K562 (cell line): ENCODE data around the gene PRSS8. TPM values are rescaled to one million over a fixed set of nuclear protein-coding genes. Genes with fewer than 3 reads are reported as not detected.

ENCODE experiments used
- CHD1 ChIP-seq: fragments of 200-600 bp; sonication (generic); IDR thresholded peaks from one replicate; pipeline ENCODE4 v1.6.1; 2012; ENCODE audit warnings: mild to moderate bottlenecking, moderate library complexity, low read length, inconsistent platforms
- HDGF ChIP-seq: fragments of 450-650 bp; IDR thresholded peaks from 2 replicates; pipeline ENCODE4 v1.6.1; 2016
- IFI16 ChIP-seq: fragments of 250-450 bp; sonication (Bioruptor Pico); IDR thresholded peaks from 2 replicates; pipeline ENCODE4 v2.1.2; 2022; ENCODE audit warnings: mild to moderate bottlenecking, inconsistent platforms
- KLF13 ChIP-seq: fragments of 450-650 bp; IDR thresholded peaks from 2 replicates; pipeline ENCODE4 v1.6.1; 2016; ENCODE audit warnings: missing genetic modification characterization, low read depth, mild to moderate bottlenecking, missing compliant biosample characterization, moderate library complexity, borderline replicate concordance
- RBFOX2 ChIP-seq: fragments of 200-400 bp; formaldehyde crosslinking; IDR thresholded peaks from 2 replicates; pipeline ENCODE4 v1.6.1; 2017; ENCODE audit warnings: low read depth, mild to moderate bottlenecking, low read length, moderate library complexity
- SRSF1 ChIP-seq: fragments of 200-400 bp; formaldehyde crosslinking; IDR thresholded peaks from 2 replicates; pipeline ENCODE4 v1.6.1; 2017; ENCODE audit warnings: mild to moderate bottlenecking, low read depth, low read length, moderate library complexity
- ZBTB8A ChIP-seq: fragments of 450-650 bp; IDR thresholded peaks from 2 replicates; pipeline ENCODE4 v1.6.1; 2018; ENCODE audit warnings: mild to moderate bottlenecking, moderate library complexity; ENCODE audit not compliant: partially characterized antibody
- ZNF253 ChIP-seq: fragments of 250-450 bp; sonication (Bioruptor Pico); conservative IDR thresholded peaks from 2 replicates; pipeline ENCODE4 v1.6.1; 2021; ENCODE audit warnings: mild to moderate bottlenecking
- ZNF282 ChIP-seq: sonication (generic); formaldehyde crosslinking; IDR thresholded peaks from 2 replicates; pipeline ENCODE4 v1.8.1; 2023; ENCODE audit warnings: missing genetic modification reagents
- ZNF354B ChIP-seq: fragments of 250-450 bp; sonication (Bioruptor Pico); IDR thresholded peaks from 2 replicates; pipeline ENCODE4 v1.4.0; 2020
- ZNF77 ChIP-seq: fragments of 250-450 bp; sonication (Bioruptor Pico); IDR thresholded peaks from 2 replicates; pipeline ENCODE4 v1.5.0; 2020
- polyA plus RNA-seq, 8 experiments: library from polyadenylated mRNA; depleted of rRNA in 4 of 8; stranded (reverse) in 5 of 8; unstranded in 3 of 8; fragments of >200 nt; fragmentation: Nextera tagmentation in 2 of 8; fragmentation: Illumina TruSeq in 1 of 8; extraction: Ambion mirVana in 2 of 8; extraction: Trizol in 1 of 8; gene quantifications; 2 replicates each; pipeline versions ENCODE4 v1.2.1 to v1.2.3, GENCODE V29; 2011 to 2014; ENCODE audit warnings: inconsistent platforms in 1 of 8, missing spikeins in 1 of 8
- total RNA-seq, 7 experiments: library from RNA; depleted of rRNA in 6 of 7; stranded (reverse); fragments of >200 nt in 6 of 7; fragmentation: Illumina TruSeq in 2 of 7; extraction: Trizol in 2 of 7; gene quantifications; 2 replicates each; pipeline versions ENCODE4 v1.2.1 to v1.2.3, GENCODE V29; 2011 to 2021; ENCODE audit warnings: low replicate concordance in 1 of 7
- TF ChIP-seq, protein P1 (sequence below): fragments of 200-800 bp; sonication (Bioruptor generic); IDR thresholded peaks from 2 replicates; pipeline ENCODE4 v1.6.1; 2016; ENCODE audit warnings: missing genetic modification characterization, missing compliant biosample characterization
- TF ChIP-seq, protein P2 (sequence below): fragments of 250-450 bp; sonication (Bioruptor Pico); IDR thresholded peaks from 2 replicates; pipeline ENCODE4 v1.4.0; 2020; ENCODE audit warnings: mild to moderate bottlenecking, moderate library complexity, borderline replicate concordance
- TF ChIP-seq, protein P3 (sequence below): sonication (generic); formaldehyde crosslinking; IDR thresholded peaks from 2 replicates; pipeline ENCODE4 v1.8.1; 2023; ENCODE audit warnings: mild to moderate bottlenecking, missing genetic modification reagents, moderate library complexity
- TF ChIP-seq, protein P4 (sequence below): fragments of 450-650 bp; IDR thresholded peaks from 2 replicates; pipeline ENCODE4 v1.6.1; 2017; ENCODE audit warnings: antibody characterized with exemption
- TF ChIP-seq, protein P5 (sequence below): fragments of 250-450 bp; sonication (Bioruptor Pico); IDR thresholded peaks from 2 replicates; pipeline ENCODE4 v1.8.0; 2022; ENCODE audit warnings: moderate library complexity, mild to moderate bottlenecking, inconsistent platforms

PRSS8 gene
- total and polyA plus RNA-seq, 9 of the 15 experiments (the other 6 are each of a cell fraction or from before 2014, with no cell fraction given), result 0.25 to 3.9 (median 1.3) TPM; not detected in 1

DNA sequence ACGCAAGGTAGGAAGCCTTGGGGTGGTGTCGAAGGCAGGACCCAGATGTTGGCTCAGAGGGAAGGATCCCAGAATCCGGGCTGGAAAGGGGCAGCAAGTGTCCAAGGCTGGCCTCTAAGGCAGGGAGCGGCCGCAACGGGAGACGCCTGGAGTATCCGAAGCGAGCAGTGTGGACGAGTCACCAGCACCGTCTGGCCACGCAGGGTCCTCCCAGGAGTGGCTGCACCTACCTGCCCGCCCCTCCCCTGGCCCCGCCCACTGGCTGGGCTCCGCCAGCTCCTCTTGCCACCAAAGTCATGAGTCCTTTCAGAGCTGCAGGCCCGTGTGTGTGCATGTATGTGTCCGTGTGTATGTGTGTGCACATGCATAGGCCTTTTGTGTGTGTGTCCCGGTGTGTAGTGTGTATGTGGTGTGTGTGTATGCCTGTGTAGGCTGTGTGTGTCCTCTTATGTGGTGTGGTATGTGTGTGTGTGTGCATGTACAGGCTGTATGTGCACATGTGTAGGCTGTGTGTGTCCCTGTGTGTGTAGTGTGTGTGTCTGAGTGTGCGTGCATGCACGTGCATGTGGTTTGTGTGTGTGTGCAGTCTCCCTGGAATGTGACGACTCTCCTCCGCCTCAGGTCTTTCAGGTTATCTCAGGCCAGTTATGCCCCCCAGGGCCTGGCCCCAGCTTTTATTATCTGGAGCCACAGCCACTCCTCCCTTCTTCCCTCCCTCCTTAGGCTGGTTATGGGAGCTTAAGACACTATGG is at the start of gene PRSS8 (continued):
- TF ChIP-seq, protein P1, sequence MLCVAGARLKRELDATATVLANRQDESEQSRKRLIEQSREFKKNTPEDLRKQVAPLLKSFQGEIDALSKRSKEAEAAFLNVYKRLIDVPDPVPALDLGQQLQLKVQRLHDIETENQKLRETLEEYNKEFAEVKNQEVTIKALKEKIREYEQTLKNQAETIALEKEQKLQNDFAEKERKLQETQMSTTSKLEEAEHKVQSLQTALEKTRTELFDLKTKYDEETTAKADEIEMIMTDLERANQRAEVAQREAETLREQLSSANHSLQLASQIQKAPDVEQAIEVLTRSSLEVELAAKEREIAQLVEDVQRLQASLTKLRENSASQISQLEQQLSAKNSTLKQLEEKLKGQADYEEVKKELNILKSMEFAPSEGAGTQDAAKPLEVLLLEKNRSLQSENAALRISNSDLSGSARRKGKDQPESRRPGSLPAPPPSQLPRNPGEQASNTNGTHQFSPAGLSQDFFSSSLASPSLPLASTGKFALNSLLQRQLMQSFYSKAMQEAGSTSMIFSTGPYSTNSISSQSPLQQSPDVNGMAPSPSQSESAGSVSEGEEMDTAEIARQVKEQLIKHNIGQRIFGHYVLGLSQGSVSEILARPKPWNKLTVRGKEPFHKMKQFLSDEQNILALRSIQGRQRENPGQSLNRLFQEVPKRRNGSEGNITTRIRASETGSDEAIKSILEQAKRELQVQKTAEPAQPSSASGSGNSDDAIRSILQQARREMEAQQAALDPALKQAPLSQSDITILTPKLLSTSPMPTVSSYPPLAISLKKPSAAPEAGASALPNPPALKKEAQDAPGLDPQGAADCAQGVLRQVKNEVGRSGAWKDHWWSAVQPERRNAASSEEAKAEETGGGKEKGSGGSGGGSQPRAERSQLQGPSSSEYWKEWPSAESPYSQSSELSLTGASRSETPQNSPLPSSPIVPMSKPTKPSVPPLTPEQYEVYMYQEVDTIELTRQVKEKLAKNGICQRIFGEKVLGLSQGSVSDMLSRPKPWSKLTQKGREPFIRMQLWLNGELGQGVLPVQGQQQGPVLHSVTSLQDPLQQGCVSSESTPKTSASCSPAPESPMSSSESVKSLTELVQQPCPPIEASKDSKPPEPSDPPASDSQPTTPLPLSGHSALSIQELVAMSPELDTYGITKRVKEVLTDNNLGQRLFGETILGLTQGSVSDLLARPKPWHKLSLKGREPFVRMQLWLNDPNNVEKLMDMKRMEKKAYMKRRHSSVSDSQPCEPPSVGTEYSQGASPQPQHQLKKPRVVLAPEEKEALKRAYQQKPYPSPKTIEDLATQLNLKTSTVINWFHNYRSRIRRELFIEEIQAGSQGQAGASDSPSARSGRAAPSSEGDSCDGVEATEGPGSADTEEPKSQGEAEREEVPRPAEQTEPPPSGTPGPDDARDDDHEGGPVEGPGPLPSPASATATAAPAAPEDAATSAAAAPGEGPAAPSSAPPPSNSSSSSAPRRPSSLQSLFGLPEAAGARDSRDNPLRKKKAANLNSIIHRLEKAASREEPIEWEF, result no peak
- TF ChIP-seq, protein P2, sequence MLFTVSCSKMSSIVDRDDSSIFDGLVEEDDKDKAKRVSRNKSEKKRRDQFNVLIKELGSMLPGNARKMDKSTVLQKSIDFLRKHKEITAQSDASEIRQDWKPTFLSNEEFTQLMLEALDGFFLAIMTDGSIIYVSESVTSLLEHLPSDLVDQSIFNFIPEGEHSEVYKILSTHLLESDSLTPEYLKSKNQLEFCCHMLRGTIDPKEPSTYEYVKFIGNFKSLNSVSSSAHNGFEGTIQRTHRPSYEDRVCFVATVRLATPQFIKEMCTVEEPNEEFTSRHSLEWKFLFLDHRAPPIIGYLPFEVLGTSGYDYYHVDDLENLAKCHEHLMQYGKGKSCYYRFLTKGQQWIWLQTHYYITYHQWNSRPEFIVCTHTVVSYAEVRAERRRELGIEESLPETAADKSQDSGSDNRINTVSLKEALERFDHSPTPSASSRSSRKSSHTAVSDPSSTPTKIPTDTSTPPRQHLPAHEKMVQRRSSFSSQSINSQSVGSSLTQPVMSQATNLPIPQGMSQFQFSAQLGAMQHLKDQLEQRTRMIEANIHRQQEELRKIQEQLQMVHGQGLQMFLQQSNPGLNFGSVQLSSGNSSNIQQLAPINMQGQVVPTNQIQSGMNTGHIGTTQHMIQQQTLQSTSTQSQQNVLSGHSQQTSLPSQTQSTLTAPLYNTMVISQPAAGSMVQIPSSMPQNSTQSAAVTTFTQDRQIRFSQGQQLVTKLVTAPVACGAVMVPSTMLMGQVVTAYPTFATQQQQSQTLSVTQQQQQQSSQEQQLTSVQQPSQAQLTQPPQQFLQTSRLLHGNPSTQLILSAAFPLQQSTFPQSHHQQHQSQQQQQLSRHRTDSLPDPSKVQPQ, result no peak
- TF ChIP-seq KLF13 (tag) (no peak), IFI16 (no peak), ZNF354B (CRISPR knock-in tag) (no peak), ZNF77 (CRISPR knock-in tag) (no peak), SRSF1 (no peak), HDGF (peak; percentile 100), RBFOX2 (peak; percentile 46; the same call in 1 of the 2 replicates), ZNF253 (CRISPR knock-in tag) (no peak), ZBTB8A (no peak), CHD1 (no peak), ZNF282 (no peak)
- TF ChIP-seq, protein P3, sequence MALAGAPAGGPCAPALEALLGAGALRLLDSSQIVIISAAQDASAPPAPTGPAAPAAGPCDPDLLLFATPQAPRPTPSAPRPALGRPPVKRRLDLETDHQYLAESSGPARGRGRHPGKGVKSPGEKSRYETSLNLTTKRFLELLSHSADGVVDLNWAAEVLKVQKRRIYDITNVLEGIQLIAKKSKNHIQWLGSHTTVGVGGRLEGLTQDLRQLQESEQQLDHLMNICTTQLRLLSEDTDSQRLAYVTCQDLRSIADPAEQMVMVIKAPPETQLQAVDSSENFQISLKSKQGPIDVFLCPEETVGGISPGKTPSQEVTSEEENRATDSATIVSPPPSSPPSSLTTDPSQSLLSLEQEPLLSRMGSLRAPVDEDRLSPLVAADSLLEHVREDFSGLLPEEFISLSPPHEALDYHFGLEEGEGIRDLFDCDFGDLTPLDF (CRISPR knock-in tag), result no peak
- TF ChIP-seq, protein P4, sequence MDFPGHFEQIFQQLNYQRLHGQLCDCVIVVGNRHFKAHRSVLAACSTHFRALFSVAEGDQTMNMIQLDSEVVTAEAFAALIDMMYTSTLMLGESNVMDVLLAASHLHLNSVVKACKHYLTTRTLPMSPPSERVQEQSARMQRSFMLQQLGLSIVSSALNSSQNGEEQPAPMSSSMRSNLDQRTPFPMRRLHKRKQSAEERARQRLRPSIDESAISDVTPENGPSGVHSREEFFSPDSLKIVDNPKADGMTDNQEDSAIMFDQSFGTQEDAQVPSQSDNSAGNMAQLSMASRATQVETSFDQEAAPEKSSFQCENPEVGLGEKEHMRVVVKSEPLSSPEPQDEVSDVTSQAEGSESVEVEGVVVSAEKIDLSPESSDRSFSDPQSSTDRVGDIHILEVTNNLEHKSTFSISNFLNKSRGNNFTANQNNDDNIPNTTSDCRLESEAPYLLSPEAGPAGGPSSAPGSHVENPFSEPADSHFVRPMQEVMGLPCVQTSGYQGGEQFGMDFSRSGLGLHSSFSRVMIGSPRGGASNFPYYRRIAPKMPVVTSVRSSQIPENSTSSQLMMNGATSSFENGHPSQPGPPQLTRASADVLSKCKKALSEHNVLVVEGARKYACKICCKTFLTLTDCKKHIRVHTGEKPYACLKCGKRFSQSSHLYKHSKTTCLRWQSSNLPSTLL, result no peak
- TF ChIP-seq, protein P5, sequence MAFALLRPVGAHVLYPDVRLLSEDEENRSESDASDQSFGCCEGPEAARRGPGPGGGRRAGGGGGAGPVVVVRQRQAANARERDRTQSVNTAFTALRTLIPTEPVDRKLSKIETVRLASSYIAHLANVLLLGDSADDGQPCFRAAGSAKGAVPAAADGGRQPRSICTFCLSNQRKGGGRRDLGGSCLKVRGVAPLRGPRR (CRISPR knock-in tag), result no peak
